ENCODE results near the gene KCNIP1. TPM values are rescaled to one million over a fixed set of nuclear protein-coding genes. Genes with fewer than 3 reads are reported as not detected.
A peak's percentile ranks its signal among the peaks of the same experiment; 100 is the strongest.

The KCNIP1 gene
- total RNA-seq, 1 experiment from 2014 or later = not detected

DNA sequence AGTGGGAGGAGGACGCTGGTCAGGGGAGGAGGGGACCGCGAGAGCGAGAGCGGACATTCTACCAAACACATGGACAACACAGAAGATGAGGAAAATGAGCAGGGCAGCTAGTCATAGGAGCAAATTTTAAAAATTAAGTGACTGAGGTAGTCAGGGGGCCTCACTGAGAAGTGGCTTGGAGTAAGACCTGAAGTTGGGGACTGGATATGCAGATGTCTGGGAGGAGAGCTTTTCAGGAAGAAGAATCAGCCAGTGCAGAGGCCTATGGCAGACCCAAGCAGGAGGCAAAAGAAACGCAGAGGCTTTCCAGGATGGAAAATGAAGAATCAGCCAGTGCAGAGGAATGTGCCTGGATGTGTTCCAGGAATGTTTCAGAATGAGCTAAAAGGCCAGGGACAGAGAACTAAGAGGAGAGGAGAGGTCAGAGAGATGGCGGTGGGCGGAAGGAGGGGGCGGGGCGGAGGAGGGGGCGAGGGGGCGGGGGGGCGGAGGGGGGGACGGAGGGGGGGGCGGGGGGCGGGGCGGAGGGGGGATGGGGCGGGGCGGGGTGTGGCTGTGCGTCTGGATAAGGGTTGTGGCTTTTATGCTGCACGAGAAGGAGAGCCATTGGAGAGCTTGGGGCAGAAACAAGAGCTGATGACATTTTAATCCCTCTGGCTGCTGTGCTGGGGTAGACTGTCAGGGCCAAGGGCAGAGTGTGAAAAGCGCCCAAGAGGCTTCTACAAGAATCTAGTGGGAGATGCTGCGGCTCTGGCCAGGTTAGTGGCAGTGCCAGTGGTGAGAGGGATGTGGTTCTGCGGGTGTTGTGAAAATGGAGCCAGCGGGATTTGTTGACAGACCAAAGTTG is 129.6 kb downstream of the KCNIP1 start:
- RAD21 ChIA-PET (ENCODE audit: low non-redundant PET in 1 of 2, low total read pairs in 2 of 2, uncharacterized antibody in 2 of 2, unreplicated experiment in 2 of 2) = interaction anchor here in 1 of 2 experiments (0.6 to 1.0 kb wide), 2 partner anchors 158 to 198 kb away, joined by 3 read pairs; no protein-coding TSS in a partner anchor
- peak overlapping the region; percentile 94 for H2AFZ ChIP-seq (ENCODE audit: low read depth, low read length, poor library complexity, severe bottlenecking)
- H3K27me3 ChIP-seq (ENCODE audit: insufficient read depth, low read length) = no peaks in the 10 kb centered on the region
- no peaks in the 10 kb centered on the region for H3K36me3 ChIP-seq (ENCODE audit: control insufficient read depth in 1 of 2, insufficient read depth in 2 of 2, low read length in 2 of 2)
- no TSS peak for BruUV-seq (replicated peaks)
- H3K9ac ChIP-seq (ENCODE audit: low read length) = peak overlapping the region; percentile 44
- H3K79me2 ChIP-seq (ENCODE audit: insufficient read depth, low read length) = no peaks in the 10 kb centered on the region
- TF ChIP-seq, protein P1, sequence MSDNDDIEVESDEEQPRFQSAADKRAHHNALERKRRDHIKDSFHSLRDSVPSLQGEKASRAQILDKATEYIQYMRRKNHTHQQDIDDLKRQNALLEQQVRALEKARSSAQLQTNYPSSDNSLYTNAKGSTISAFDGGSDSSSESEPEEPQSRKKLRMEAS (IDR thresholded peaks at IDR 0.05) = peak; percentile 43; the same call in 1 of the 2 replicates
- 0 out of 2 replicates have a peak, but pooled peaks have one; percentile 19 for TF ChIP-seq CBX3 (IDR thresholded peaks at IDR 0.05; ENCODE audit: low read depth)
- no peak for TF ChIP-seq ZNF274 (IDR thresholded peaks at IDR 0.05; ENCODE audit: low read depth, low read length)
- TF ChIP-seq SP1 (IDR thresholded peaks at IDR 0.05; ENCODE audit: low read depth) = no peak
- no peak for TF ChIP-seq SRF (IDR thresholded peaks at IDR 0.05; ENCODE audit: low read depth)
- TF ChIP-seq EGR1 (IDR thresholded peaks at IDR 0.05; ENCODE audit: low read depth) = peak; percentile 11; the same call in 1 of the 2 replicates
- peak; percentile 34 for TF ChIP-seq POLR2A (IDR thresholded peaks at IDR 0.05; ENCODE audit: borderline replicate concordance, extremely low read depth, insufficient read depth, insufficient read length)
- H3K27ac ChIP-seq (ENCODE audit: low read depth, low read length) = peak overlapping the region; percentile 64
- intact Hi-C loops (cut with micrococcal nuclease) = loop anchor here (1.0 to 5.0 kb wide), 3 partner anchors 29 to 366 kb away; no protein-coding TSS in a partner anchor
- no peaks in the 10 kb centered on the region for H4K20me1 ChIP-seq (ENCODE audit: insufficient read depth)
- H3K4me2 ChIP-seq (ENCODE audit: low read length) = peak overlapping the region; percentile 85
- CTCF ChIA-PET = interaction anchor here (0.7 to 3.3 kb wide), 14 partner anchors 9 to 407 kb away, joined by 3 to 18 read pairs (median 4); no protein-coding TSS in a partner anchor
- H3K9me2 ChIP-seq (ENCODE audit: insufficient read depth) = no peaks in the 10 kb centered on the region
- H3K4me1 ChIP-seq (ENCODE audit: control insufficient read depth in 1 of 2, insufficient read depth in 2 of 2, low read length in 2 of 2) = peaks cover 11 to 27% of the 10 kb centered on the region in 2 experiments
- DNase-seq (ENCODE audit: low read depth, low spot score) = peak; percentile 50
- H3K9me3 ChIP-seq (ENCODE audit: control insufficient read depth in 1 of 2, insufficient read depth in 1 of 2, low read depth in 1 of 2, low read length in 2 of 2) = no peaks in the 10 kb centered on the region
- POLR2A ChIA-PET = interaction anchor here (0.6 kb wide), 1 partner anchor 1673 kb away, joined by 3 read pairs; no protein-coding TSS in a partner anchor
- peak; percentile 84 for ATAC-seq
- peak overlapping the region; percentile 44 to 54 for H3K4me3 ChIP-seq (replicated peaks in 1 of 2; ENCODE audit: low read depth in 1 of 2, low read length in 2 of 2)
